NK-92 (cell line): Measurements from ENCODE around the gene CDYL2.
"Not testable (repeated sequence)": the region's sequence is repeated elsewhere in the genome, so short reads cannot be mapped to it uniquely, and the experiment has no call there.

ENCODE experiments used
- DNase-seq: peaks from one replicate; lab custom pipeline; 2025; ENCODE audit not compliant: unreplicated experiment; lab: John Stamatoyannopoulos, UW

The CDYL2 gene

GRCh38 chr16:80671281-80671849 lies 133.0 kb downstream of the CDYL2 start:
- DNase-seq = no peak

- no peak for DNase-seq
Observed at GRCh38 chr16:80670170-80670865, 134.1 kb downstream of the CDYL2 start.

- DNase-seq = no peak
Observed at GRCh38 chr16:80669673-80670072, 134.7 kb downstream of the CDYL2 start.

- DNase-seq = no peak
Observed at GRCh38 chr16:80667925-80668324, 136.5 kb downstream of the CDYL2 start.

GRCh38 chr16:80667251-80667560 lies 137.2 kb downstream of the CDYL2 start:
- no peak for DNase-seq

- no peak for DNase-seq
Observed at GRCh38 chr16:80666378-80667250, 137.8 kb downstream of the CDYL2 start.

- DNase-seq = no peak
Observed at GRCh38 chr16:80665356-80665755, 139.0 kb downstream of the CDYL2 start.

- DNase-seq = no peak
Observed at GRCh38 chr16:80664786-80665185, 139.6 kb downstream of the CDYL2 start.

- no peak for DNase-seq
Observed at GRCh38 chr16:80664226-80664625, 140.2 kb downstream of the CDYL2 start.

- no peak for DNase-seq
Observed at GRCh38 chr16:80663078-80663477, 141.3 kb downstream of the CDYL2 start.

GRCh38 chr16:80659865-80660264 lies 144.5 kb downstream of the CDYL2 start:
- DNase-seq = no peak

- DNase-seq = no peak
Observed at GRCh38 chr16:80656711-80657150, 147.7 kb downstream of the CDYL2 start.

GRCh38 chr16:80656161-80656560 lies 148.2 kb downstream of the CDYL2 start:
- no peak for DNase-seq

GRCh38 chr16:80655751-80656150 lies 148.6 kb downstream of the CDYL2 start:
- DNase-seq = no peak

GRCh38 chr16:80654094-80654862 lies 150.1 kb downstream of the CDYL2 start:
- DNase-seq = no peak

GRCh38 chr16:80652441-80652840 lies 152.0 kb downstream of the CDYL2 start:
- no peak for DNase-seq

GRCh38 chr16:80650281-80650680 lies 154.1 kb downstream of the CDYL2 start:
- DNase-seq = not testable (repeated sequence)

GRCh38 chr16:80640316-80640715 lies 164.1 kb downstream of the CDYL2 start:
- DNase-seq = no peak

- no peak for DNase-seq
Observed at GRCh38 chr16:80639636-80640035, 164.8 kb downstream of the CDYL2 start.

GRCh38 chr16:80637621-80638020 lies 166.8 kb downstream of the CDYL2 start:
- no peak for DNase-seq

- DNase-seq = no peak
Observed at GRCh38 chr16:80631581-80631980, 172.8 kb downstream of the CDYL2 start.
